Measurements from ENCODE around the gene NLGN3.

- TF ChIP-seq, protein P1, sequence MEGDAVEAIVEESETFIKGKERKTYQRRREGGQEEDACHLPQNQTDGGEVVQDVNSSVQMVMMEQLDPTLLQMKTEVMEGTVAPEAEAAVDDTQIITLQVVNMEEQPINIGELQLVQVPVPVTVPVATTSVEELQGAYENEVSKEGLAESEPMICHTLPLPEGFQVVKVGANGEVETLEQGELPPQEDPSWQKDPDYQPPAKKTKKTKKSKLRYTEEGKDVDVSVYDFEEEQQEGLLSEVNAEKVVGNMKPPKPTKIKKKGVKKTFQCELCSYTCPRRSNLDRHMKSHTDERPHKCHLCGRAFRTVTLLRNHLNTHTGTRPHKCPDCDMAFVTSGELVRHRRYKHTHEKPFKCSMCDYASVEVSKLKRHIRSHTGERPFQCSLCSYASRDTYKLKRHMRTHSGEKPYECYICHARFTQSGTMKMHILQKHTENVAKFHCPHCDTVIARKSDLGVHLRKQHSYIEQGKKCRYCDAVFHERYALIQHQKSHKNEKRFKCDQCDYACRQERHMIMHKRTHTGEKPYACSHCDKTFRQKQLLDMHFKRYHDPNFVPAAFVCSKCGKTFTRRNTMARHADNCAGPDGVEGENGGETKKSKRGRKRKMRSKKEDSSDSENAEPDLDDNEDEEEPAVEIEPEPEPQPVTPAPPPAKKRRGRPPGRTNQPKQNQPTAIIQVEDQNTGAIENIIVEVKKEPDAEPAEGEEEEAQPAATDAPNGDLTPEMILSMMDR (conservative IDR thresholded peaks at IDR 0.05; ENCODE audit: low read length) = no peak
- TF ChIP-seq EZH2phosphoT487 (IDR thresholded peaks at IDR 0.05; ENCODE audit: borderline replicate concordance) = no peak
These were observed 32.7 kb downstream of the NLGN3 start for GRCh38 chrX:71177327-71177726.
